Hematopoietic multipotent progenitor cell treated with erythropoietin and hydrocortisone succinate and interleukin-3 and kit ligand, for 8 days (in vitro differentiated cells): ENCODE data around the gene UBA3.

Source experiments
- DNase-seq: peaks from one replicate; pipeline ENCODE4 v3.0.0-alpha.2; 2015

UBA3 gene

GRCh38 chr3:69097407-69098086 is 17.4 kb upstream of the UBA3 start:
- no peak for DNase-seq

- no peak for DNase-seq
These were observed 16.1 kb upstream of the UBA3 start for GRCh38 chr3:69096299-69096698.

GRCh38 chr3:69095636-69096035 is 15.5 kb upstream of the UBA3 start:
- DNase-seq: peak; percentile 83

GRCh38 chr3:69094467-69095205 is 14.5 kb upstream of the UBA3 start:
- DNase-seq: peak; percentile 55

GRCh38 chr3:69092030-69092516 is 11.9 kb upstream of the UBA3 start:
- DNase-seq: peak; percentile 42

GRCh38 chr3:69091389-69092029 is 11.3 kb upstream of the UBA3 start:
- DNase-seq: no peak

GRCh38 chr3:69090021-69090420 is 9.9 kb upstream of the UBA3 start:
- no peak for DNase-seq

GRCh38 chr3:69088063-69088462 is 7.9 kb upstream of the UBA3 start:
- no peak for DNase-seq

GRCh38 chr3:69087030-69087791 is 7.0 kb upstream of the UBA3 start:
- DNase-seq: no peak

- peak; percentile 91 for DNase-seq
These were observed 5.9 kb upstream of the UBA3 start for GRCh38 chr3:69085833-69086722.

GRCh38 chr3:69085168-69085832 is 5.1 kb upstream of the UBA3 start:
- DNase-seq: peak; percentile 44

- DNase-seq: peak; percentile 94
These were observed 4.4 kb upstream of the UBA3 start, which contains the start of gene ARL6IP5 for GRCh38 chr3:69084326-69085167. Gene ARL6IP5, plus strand, starts transcription at chr3:69084937. Its CDS starts 111 bp downstream, at chr3:69085048.

- DNase-seq: no peak
These were observed 2.6 kb upstream of the UBA3 start for GRCh38 chr3:69082805-69083204.

GRCh38 chr3:69082361-69082760 is 2.2 kb upstream of the UBA3 start:
- no peak for DNase-seq

GRCh38 chr3:69081583-69082262 is 1.6 kb upstream of the UBA3 start:
- peak; percentile 83 for DNase-seq

- peak; percentile 30 for DNase-seq
These were observed 651 bp downstream of the UBA3 start for GRCh38 chr3:69079269-69080159.

- DNase-seq: no peak
These were observed 7.2 kb downstream of the UBA3 start for GRCh38 chr3:69072928-69073327.

- DNase-seq: no peak
These were observed 14.0 kb downstream of the UBA3 start for GRCh38 chr3:69066121-69066520.
